CD4-positive, alpha-beta T cell treated with Interleukin-12 subunit alpha and Interleukin-12 subunit beta, for 1 hour (primary cell): ENCODE data around the gene DDX59.
"Not testable (repeated sequence)": the region's sequence is repeated elsewhere in the genome, so short reads cannot be mapped to it uniquely, and the experiment has no call there.

Experiments used
- DNase-seq: peaks from one replicate; pipeline ENCODE4 v3.0.0-alpha.2; 2020

The DDX59 gene

GRCh38 chr1:200670242-200671118 lies 773 bp upstream of the DDX59 start:
- DNase-seq = no peak

GRCh38 chr1:200668514-200669313 lies 993 bp downstream of the DDX59 start:
- no peak for DNase-seq

- no peak for DNase-seq
Observed at GRCh38 chr1:200666309-200666708, 3.4 kb downstream of the DDX59 start.

DNA sequence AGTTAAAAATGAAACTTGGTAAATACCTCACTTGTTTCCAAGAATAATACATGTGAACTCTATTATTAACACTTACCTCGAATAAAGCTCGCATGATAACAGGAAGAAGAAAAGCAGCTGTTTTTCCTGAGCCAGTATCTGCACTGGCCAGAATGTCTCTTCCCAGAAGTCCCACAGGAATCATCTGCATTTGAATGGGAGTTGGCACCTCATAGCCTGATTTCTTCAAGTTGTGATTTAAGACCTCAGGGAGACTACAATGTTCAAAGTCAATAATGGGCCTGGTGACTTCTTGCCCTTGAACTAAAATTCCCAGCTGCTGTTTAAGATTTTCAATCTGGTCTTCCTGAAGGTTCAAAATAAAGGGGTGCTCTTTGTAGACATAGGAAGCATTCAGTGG lies 3.8 kb downstream of the DDX59 start:
- no peak for DNase-seq

DNA sequence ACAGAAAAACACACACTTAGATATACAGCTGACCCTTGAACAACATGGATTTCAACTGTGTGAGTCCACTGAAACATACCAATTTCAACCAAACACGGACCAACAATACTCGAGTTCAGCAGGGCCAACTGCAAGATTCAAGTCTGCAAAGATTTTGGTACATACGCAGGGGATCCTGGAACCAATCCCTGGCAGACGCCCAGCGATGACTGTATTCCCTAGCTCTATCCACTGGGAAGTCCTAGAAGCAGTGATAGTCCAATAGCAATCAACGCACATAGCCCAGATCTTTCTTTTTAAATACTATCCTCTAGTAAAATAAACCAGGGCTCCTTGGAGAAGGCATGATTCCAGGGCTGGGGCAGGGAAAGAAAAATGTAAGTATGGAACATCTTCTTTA lies 9.0 kb downstream of the DDX59 start:
- no peak for DNase-seq

GRCh38 chr1:200659269-200659668 lies 10.4 kb downstream of the DDX59 start:
- DNase-seq = no peak

- no peak for DNase-seq
Observed at GRCh38 chr1:200658037-200658818, 11.5 kb downstream of the DDX59 start.

GRCh38 chr1:200654660-200655059 lies 15.0 kb downstream of the DDX59 start:
- no peak for DNase-seq

- DNase-seq = no peak
Observed at GRCh38 chr1:200653022-200653462, 16.7 kb downstream of the DDX59 start.

DNA sequence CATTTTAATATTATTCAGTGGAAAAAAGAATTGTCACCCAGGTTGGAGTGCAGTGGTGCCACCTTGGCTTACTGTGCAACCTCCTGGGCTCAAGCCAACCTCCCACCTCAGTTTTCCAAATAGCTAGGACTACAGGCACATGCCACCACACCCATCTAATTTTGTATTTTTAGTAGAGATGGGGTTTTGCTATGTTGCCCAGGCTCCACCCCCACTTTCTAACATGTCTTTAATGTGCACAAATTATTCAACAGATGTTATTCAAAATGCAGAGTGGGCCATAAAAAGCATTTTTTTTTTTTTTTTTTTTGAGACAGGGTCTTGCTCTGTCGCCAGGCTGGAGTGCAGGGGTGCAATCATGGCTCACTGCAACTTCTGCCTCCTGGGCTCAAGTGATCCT lies 17.3 kb downstream of the DDX59 start:
- no peak for DNase-seq

GRCh38 chr1:200646515-200646914 lies 23.2 kb downstream of the DDX59 start:
- no peak for DNase-seq

DNA sequence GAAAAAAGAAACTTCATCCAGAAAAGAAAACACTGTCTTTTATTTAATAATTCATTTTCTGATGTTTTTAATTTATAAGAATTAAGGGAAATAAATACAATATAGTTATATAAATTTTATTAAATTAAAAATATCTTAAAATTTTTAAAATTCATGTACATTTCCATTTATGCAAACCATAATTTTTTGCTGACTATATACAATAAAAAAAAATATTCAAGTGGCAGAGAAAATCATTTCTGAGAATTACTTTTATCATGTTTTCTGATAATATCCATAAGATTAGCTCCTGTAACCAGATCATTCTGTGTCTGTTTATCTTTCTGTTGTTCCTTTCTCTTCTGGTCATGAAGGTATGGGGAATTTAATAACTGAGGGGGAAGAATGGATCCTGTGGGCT lies 25.7 kb downstream of the DDX59 start:
- DNase-seq = no peak

DNA sequence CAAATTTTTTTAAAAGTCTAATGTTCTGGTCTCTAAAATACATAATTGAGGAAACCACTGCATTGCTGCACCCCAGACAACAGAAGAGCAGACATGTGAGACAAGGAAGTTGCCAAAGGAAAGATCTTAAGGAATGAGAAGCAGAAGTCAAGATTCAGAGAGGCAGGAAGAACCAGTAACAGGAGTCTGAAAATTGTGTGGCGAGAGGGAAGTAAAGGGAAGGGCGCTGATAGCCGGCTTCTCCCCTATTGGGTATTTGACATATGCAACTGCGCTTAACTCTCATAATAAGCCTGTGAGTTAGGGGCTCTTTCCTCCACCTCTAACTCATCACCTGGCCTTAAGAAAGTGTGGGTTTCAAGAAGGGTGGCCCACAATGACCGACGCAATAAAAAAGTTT lies 27.2 kb downstream of the DDX59 start:
- DNase-seq = no peak

DNA sequence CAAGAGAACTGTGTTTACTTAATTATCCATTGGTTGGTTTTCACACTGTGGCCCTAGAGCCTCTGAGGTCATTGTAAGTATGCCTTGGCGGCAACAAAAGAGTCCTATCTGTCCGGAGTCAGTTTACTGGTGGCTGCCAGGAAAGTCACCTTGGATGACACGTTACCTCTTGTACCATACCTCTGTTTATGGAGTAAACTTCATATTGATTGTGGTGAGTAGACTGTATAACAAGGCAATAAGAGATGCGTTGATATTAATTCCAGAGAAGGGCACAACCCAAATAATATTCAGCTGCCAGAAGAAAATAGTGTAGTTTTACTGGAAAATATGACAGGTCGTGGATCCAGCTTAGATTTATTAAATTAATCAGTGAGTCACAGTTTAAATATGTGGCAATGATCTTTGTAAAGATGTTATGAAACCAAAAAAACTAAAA lies 28.7 kb downstream of the DDX59 start:
- DNase-seq = no peak

DNA sequence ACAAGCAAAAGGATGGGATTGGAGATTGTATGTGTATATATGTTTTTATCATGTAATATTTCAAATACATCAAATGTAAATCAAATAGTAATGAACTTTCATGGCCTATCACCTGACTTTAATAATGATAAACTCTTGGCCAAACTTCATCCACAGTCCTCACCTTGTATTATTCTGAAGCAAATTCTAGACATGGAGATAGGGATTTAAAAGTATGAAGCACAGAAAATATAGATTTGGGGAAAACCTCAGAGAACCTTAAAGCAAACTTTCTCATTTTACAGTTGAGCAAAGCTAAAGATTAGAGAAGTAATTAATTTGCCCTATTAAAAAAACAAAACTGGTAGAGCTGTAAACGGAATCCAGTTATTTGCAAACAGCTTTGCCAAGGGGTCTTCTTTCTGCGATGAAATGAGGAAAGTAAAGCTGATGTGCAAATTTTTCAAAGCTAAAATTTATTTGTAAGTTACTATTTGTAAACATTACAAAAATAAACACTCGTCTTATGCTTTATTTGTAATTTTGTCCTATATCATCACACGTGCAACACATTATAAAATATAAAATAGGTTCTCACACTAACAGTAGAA lies 29.2 kb downstream of the DDX59 start:
- DNase-seq = no peak

DNA sequence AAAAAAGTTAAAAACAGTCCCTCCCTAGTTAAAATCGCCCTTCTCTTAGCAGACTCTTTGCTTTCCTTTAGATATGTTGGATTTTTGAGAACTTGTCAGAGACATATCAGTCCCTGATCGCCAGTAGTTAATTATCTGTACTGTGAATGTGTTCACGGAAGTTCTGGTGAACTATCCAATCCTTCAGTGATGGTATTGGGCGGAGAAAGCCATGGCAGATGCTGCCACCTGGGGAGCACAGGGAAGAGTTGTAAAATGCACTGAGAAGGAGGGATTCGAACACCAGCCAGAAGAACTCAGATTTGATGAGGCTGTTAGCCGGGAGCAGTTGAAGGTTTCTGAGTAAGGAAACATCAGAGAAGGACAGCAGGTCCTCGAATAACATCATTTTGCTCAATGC lies 31.6 kb downstream of the DDX59 start:
- no peak for DNase-seq

GRCh38 chr1:200636681-200637080 lies 33.0 kb downstream of the DDX59 start:
- DNase-seq = no peak

DNA sequence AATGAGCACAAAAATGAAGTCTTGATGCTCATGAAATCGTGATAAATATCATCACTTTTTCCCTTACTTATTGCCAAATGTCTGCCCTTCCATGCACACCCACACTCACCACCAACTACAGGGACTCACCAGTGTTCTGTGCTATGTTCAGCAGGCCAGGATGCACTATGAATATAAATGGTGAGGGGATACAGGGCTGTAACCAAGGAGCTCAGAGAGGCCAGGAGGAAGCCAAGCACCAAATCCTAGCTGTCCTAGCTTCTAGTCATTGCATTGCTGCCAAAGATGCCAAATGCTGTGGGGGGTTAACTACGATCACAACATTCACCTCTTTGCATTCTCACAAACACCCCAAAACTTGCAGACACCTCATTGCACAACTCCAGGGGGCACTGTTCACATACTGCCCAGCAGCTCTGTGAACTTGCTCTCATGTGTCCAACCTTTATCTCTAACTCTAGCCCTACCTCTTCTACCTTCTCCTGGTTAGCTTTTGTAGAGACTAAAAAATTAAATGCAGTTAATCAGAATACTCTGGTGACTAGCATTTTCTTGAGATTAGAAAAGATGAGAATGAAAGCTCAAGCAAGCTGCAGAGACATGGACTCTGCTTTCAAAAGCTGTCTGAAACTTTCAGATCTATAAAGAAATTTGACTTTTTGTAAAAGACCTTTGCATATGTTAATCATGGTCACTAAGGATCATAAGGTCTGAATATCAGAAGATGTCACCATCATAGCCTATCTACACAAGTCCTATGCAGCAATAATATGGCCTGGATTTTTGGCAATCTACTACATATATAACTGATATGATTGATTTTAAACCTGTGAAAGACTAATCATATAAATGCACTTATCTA lies 35.2 kb downstream of the DDX59 start:
- DNase-seq = no peak

- DNase-seq = no peak
Observed at GRCh38 chr1:200631375-200631774, 38.3 kb downstream of the DDX59 start.

GRCh38 chr1:200630515-200630899 lies 39.2 kb downstream of the DDX59 start:
- DNase-seq = not testable (repeated sequence)

GRCh38 chr1:200629876-200630514 lies 39.7 kb downstream of the DDX59 start:
- DNase-seq = no peak
